Esophagus (tissue), 2 donors: ENCODE data around the gene OR13C9. TPM values are rescaled to one million over a fixed set of nuclear protein-coding genes. Genes with fewer than 3 reads are reported as not detected.
"Not testable (repeated sequence)": the region's sequence is repeated elsewhere in the genome, so short reads cannot be mapped to it uniquely, and the experiment has no call there.

Experiments
- H3K27ac ChIP-seq, 2 donors: one replicate each; pipeline ENCODE4 v1.5.1; 2013; ENCODE audit warnings: low read depth in 2 of 2, mild to moderate bottlenecking in 2 of 2, inconsistent platforms in 1 of 2, low read length in 1 of 2, moderate library complexity in 1 of 2
- H3K27me3 ChIP-seq, 2 donors: one replicate each; pipeline ENCODE4 v1.6.1; 2013; ENCODE audit warnings: low read length in 2 of 2, control low read depth in 1 of 2, mild to moderate bottlenecking in 1 of 2; ENCODE audit not compliant: insufficient read depth in 2 of 2, control insufficient read depth in 1 of 2
- H3K36me3 ChIP-seq, 2 donors: one replicate each; pipeline ENCODE4 v1.6.1; 2013; ENCODE audit warnings: low read length in 1 of 2; ENCODE audit not compliant: control insufficient read depth in 2 of 2, insufficient read depth in 2 of 2
- H3K4me1 ChIP-seq, 2 donors: one replicate each; pipeline ENCODE4 v1.6.1; 2013; ENCODE audit warnings: low read length in 1 of 2; ENCODE audit not compliant: control insufficient read depth in 2 of 2, insufficient read depth in 2 of 2
- H3K4me3 ChIP-seq, 2 donors: one replicate each; pipeline ENCODE4 v1.5.1; 2013; ENCODE audit warnings: low read length in 2 of 2, mild to moderate bottlenecking in 2 of 2, low read depth in 1 of 2, moderate library complexity in 1 of 2
- H3K9me3 ChIP-seq, 2 donors: one replicate each; pipeline ENCODE4 v1.6.1; 2013; ENCODE audit warnings: mild to moderate bottlenecking in 2 of 2, low read depth in 1 of 2, low read length in 1 of 2, moderate library complexity in 1 of 2; ENCODE audit not compliant: control insufficient read depth in 2 of 2, insufficient read depth in 1 of 2
- WGBS, 2 donors: extraction: QIAGEN DNeasy Blood & Tissue Kit; methylation state at CpG; one replicate each; pipeline ENCODE4 v1.1.7; 2013; 5-methylcytosine and 5-hydroxymethylcytosine counted together
- polyA plus RNA-seq, 2 donors: library from polyadenylated mRNA; stranded (reverse); fragments of 200-250 nt; gene quantifications; one replicate each; pipeline ENCODE4 v1.2.3, GENCODE V29; 2013
- donor health status: healthy with polysubstance abuse.
- donor health status: Bipolar disorder and iron deficiency.

OR13C9 gene
- not detected for polyA plus RNA-seq

DNA sequence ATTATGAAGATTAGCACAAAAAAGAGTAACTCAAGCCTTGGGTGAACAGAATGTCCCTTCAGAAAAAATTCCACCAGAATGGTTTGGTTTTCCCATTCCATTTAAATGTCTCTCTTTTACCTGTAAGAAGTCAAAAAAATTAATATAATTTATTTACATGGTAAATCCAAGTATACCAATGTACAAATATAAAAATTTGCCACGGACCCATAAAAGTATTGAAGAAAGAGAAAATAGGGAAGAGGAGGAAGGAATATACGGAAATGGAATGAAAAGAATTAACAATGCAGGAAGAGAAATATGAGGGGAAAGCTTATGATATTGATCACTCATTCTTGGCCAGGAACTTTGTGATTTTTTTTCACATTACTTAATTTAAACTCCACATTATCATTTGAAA, at the start of gene OR13C9:
Gene OR13C9, minus strand, starts transcription at position 101 of the 400 bp plus-strand sequence. Its CDS starts 0 bp downstream, at position 101.
- WGBS, 2 donors, result 68 to 74% methylated on average over 2 of the region's 2 CpGs
- H3K27ac ChIP-seq, result no peak within 1 kb of the TSS
- no peaks in the 10 kb centered on the region for H3K36me3 ChIP-seq
- no peak within 1 kb of the TSS for H3K4me3 ChIP-seq
- H3K4me1 ChIP-seq, result no peaks in the 10 kb centered on the region
- H3K27me3 ChIP-seq, result no peaks in the 10 kb centered on the region
- no peaks in the 10 kb centered on the region for H3K9me3 ChIP-seq

DNA sequence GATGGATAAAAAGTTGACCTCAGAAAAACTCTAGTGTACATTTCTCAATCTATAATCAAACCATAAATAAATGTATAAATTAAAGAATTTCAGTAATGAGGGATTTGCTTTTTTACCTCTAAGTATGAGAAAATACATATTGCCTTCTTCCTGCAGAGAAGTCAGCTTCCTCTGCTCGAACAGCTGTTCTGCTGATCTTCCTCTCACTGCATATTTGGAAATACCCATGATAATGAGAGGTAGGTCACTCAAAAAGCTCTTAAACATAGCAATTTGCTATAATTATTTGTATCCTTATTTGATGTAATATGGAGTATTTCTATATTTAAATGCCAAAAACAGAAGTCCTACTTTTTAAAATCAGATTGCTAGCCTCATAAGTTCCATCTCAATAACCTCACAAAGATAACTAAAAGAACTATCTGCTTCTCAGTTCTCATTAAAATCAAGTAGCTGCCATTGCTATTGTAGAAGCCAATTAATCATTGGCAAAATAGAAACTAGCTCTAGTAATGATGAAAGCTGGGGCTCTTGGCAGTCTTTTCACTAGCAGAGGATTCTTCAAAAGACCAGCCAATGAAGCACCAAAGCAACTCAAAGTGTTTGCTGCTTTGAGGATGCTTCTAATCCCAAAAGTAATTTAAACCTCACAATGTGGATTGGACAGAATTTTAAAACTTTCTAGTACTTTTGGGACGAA, 40.6 kb upstream of the OR13C9 start:
- H3K27me3 ChIP-seq, result no peaks in the 10 kb centered on the region
- no peaks in the 10 kb centered on the region for H3K9me3 ChIP-seq
- no peaks in the 10 kb centered on the region for H3K36me3 ChIP-seq
- 61 to 66% methylated on average over 2 of the region's 2 CpGs for WGBS, 2 donors
- no peak overlapping the region for H3K27ac ChIP-seq
- no peak overlapping the region for H3K4me3 ChIP-seq
- no peaks in the 10 kb centered on the region for H3K4me1 ChIP-seq

- Histone ChIP-seq H3K9me3 (peaks cover 7 to 13% of the 10 kb centered on the region in 2 donors), H3K4me1 (no peaks in the 10 kb centered on the region), H3K36me3 (no peaks in the 10 kb centered on the region), H3K27me3 (no peaks in the 10 kb centered on the region), H3K4me3 (no peak overlapping the region), H3K27ac (no peak overlapping the region)
Measured at GRCh38 chr9:104635456-104635855, 17.5 kb upstream of the OR13C9 start.

DNA sequence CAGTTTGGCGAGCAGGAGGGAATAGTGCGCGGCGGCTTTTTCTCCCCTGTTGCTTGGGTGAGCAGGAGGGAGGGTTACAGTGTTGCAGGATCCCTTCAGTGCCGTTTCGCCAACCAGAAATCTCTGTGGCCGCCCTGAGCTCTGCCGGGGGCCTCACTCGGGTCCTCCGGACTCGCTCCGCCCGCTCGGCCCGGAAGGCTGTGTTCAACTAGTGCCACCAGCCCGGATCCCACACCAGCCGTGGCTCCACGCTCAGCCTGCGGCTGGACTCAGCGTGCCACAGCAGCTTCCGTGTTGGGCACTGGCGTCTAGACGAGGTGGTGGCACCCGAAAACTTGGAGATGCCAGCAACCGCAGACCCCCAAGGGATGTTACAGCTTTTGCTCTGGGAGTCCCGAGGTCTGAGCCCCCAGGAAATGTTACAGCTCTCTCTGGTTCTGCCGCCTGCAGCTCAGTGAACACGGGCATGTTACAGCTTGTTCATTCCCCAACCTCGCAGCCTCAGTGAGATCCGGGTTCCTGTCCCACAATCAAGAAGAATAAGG, 16.0 kb upstream of the OR13C9 start:
- Histone ChIP-seq H3K27ac (no peak overlapping the region), H3K36me3 (no peaks in the 10 kb centered on the region)
- WGBS, 2 donors, result 94 to 96% methylated on average over 30 of the region's 30 CpGs

DNA sequence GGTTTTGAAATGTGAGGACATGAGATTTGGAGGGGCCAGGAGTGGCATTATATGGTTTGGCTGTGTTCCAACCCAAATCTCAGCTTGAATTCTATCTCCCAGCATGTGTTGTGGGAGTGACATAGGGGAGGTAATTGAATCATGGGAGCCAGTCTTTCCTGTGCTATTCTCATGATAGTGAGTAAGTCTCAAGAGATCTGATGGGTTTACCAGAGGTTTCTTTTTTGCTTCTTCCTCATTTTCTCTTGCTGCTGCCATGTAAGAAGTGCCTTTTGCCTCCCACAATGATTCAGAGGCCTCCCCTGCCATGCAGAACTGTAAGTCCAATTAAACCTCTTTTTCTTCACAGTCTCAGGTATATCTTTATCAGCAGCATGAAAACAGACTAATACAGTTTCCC, 8.0 kb upstream of the OR13C9 start:
- not testable (repeated sequence) for H3K27me3 ChIP-seq, H3K36me3 ChIP-seq, H3K27ac ChIP-seq, H3K4me1 ChIP-seq, H3K4me3 ChIP-seq, H3K9me3 ChIP-seq

More for the DNA sequence above, 16.0 kb upstream of the OR13C9 start:
- Histone ChIP-seq H3K27me3 (no peaks in the 10 kb centered on the region), H3K4me1 (no peaks in the 10 kb centered on the region), H3K4me3 (no peak overlapping the region), H3K9me3 (peaks cover 7 to 13% of the 10 kb centered on the region in 2 donors)

GRCh38 chr9:104617418-104617817, 586 bp downstream of the OR13C9 start:
- H3K27me3 ChIP-seq, result no peaks in the 10 kb centered on the region
- H3K9me3 ChIP-seq, result no peaks in the 10 kb centered on the region
- H3K4me1 ChIP-seq, result no peaks in the 10 kb centered on the region
- H3K27ac ChIP-seq, result no peak overlapping the region
- H3K36me3 ChIP-seq, result no peaks in the 10 kb centered on the region
- H3K4me3 ChIP-seq, result no peak overlapping the region

DNA sequence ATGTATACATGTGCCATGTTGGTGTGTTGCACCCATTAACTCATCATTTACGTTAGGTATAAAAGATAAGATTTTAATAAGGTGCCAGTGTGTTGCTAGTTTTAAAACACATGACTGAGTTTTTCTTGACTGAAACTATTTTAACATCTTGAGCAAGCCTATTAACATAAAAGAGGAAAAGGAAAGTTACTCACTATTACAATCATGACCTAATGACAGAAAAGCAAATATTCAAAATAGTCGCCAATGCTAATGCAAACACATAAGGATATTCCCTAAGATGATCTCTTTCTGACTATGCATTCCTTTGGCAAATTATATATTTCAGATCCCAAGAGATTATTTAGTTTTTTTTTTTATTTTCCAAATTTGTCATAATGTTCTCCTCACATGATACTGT, 6.8 kb downstream of the OR13C9 start:
- WGBS, 2 donors, result 63 to 70% methylated on average over 2 of the region's 2 CpGs
- no peak overlapping the region for H3K27ac ChIP-seq
- H3K9me3 ChIP-seq, result no peaks in the 10 kb centered on the region
- no peak overlapping the region for H3K4me3 ChIP-seq
- H3K36me3 ChIP-seq, result no peaks in the 10 kb centered on the region
- no peaks in the 10 kb centered on the region for H3K27me3 ChIP-seq
- H3K4me1 ChIP-seq, result no peaks in the 10 kb centered on the region

DNA sequence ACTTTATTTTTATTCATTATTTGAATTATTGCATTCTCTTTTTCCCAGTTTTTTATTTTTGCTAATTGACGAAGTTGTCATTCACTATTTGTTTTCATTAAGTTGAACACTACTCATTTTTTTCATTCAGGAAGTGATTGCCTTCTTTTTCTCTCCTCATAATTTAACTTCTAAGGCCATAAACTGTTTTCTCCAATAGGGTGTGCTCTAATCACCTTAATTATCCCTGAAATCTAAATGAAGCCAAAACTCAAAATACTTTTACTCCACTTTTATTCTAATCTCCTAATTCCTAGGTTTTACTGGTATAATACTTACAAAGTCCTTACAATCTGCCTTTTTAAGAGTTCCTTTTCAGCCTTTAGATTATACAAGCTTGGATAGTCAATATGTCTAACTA, 9.7 kb downstream of the OR13C9 start:
- Histone ChIP-seq H3K27ac (no peak overlapping the region), H3K9me3 (no peaks in the 10 kb centered on the region), H3K4me3 (no peak overlapping the region), H3K36me3 (no peaks in the 10 kb centered on the region), H3K27me3 (no peaks in the 10 kb centered on the region), H3K4me1 (no peaks in the 10 kb centered on the region)
- 18 to 39% methylated on average over 1 of the region's 1 CpG for WGBS, 2 donors

- Histone ChIP-seq H3K27ac (no peak overlapping the region), H3K36me3 (no peaks in the 10 kb centered on the region), H3K27me3 (no peaks in the 10 kb centered on the region), H3K4me3 (no peak overlapping the region), H3K4me1 (no peaks in the 10 kb centered on the region), H3K9me3 (no peaks in the 10 kb centered on the region)
- WGBS, 2 donors, result 70 to 76% methylated on average over 2 of the region's 2 CpGs
Measured at GRCh38 chr9:104606152-104606551, 11.9 kb downstream of the OR13C9 start.

GRCh38 chr9:104605527-104605926, 12.5 kb downstream of the OR13C9 start, which contains the start of gene OR13C2:
TSS of gene OR13C2 (minus strand) at chr9:104605627. CDS start at chr9:104605627, 0 bp downstream.
- 54 to 58% methylated on average over 1 of the region's 1 CpG for WGBS, 2 donors
- not testable (repeated sequence) for H3K4me1 ChIP-seq, H3K4me3 ChIP-seq, H3K9me3 ChIP-seq, H3K27ac ChIP-seq, H3K36me3 ChIP-seq, H3K27me3 ChIP-seq
